OCI-LY1 (cell line): Measurements from ENCODE around the gene NFKBIL1.
"Not testable (repeated sequence)": the region's sequence is repeated elsewhere in the genome, so short reads cannot be mapped to it uniquely, and the experiment has no call there.

Experiments
- H2AFZ ChIP-seq: fragments of 200-600 bp; sonication (generic), shearing (Covaris generic); 2 replicates; pipeline ENCODE4 v1.6.0; 2014; ENCODE audit warnings: antibody characterized with exemption, mild to moderate bottlenecking, low read length
- H3F3A ChIP-seq: fragments of 200-600 bp; sonication (generic), shearing (Covaris generic); 2 replicates; pipeline ENCODE4 v1.6.0; 2014; ENCODE audit warnings: mild to moderate bottlenecking, antibody characterized with exemption, low read length, moderate library complexity; ENCODE audit not compliant: insufficient read depth
- H3K27ac ChIP-seq: fragments of 200-600 bp; sonication (generic); 2 replicates; pipeline ENCODE4 v1.5.1; 2014; ENCODE audit warnings: low read length, mixed run types, mild to moderate bottlenecking, low read depth; ENCODE audit not compliant: poor library complexity, severe bottlenecking
- H3K27me3 ChIP-seq: fragments of 200-600 bp; sonication (generic); 2 replicates; pipeline ENCODE4 v1.6.0; 2014; ENCODE audit warnings: antibody characterized with exemption, mild to moderate bottlenecking, low read length, moderate library complexity; ENCODE audit not compliant: insufficient read depth
- H3K36me3 ChIP-seq: fragments of 200-600 bp; sonication (generic); 2 replicates; pipeline ENCODE4 v1.6.1; 2014; ENCODE audit warnings: mild to moderate bottlenecking, antibody characterized with exemption, low read length, moderate library complexity, mixed read lengths; ENCODE audit not compliant: insufficient read depth
- H3K4me1 ChIP-seq: fragments of 200-600 bp; sonication (generic); 2 replicates; pipeline ENCODE4 v1.5.1; 2014; ENCODE audit warnings: mild to moderate bottlenecking, low read length, moderate library complexity; ENCODE audit not compliant: insufficient read depth, severe bottlenecking
- H3K4me2 ChIP-seq: fragments of 200-600 bp; sonication (generic), shearing (Covaris generic); 2 replicates; pipeline ENCODE4 v1.6.1; 2014; ENCODE audit warnings: low read length
- H3K4me3 ChIP-seq: fragments of 200-600 bp; sonication (generic); 2 replicates; pipeline ENCODE4 v1.5.1; 2014; ENCODE audit warnings: low read length, low read depth, mild to moderate bottlenecking, mixed read lengths; ENCODE audit not compliant: poor library complexity, severe bottlenecking
- H3K79me2 ChIP-seq: fragments of 200-600 bp; shearing (Covaris generic); 2 replicates; pipeline ENCODE4 v1.6.1; 2016; ENCODE audit warnings: mixed run types, low read length, mixed read lengths; ENCODE audit not compliant: insufficient read depth
- H3K9ac ChIP-seq: fragments of 200-600 bp; sonication (generic), shearing (Covaris generic); 2 replicates; pipeline ENCODE4 v1.6.1; 2014; ENCODE audit warnings: mild to moderate bottlenecking, low read length, mixed read lengths
- H3K9me2 ChIP-seq: fragments of 200-600 bp; sonication (generic), shearing (Covaris generic); 2 replicates; pipeline ENCODE4 v1.6.1; 2014; ENCODE audit warnings: low read depth, mild to moderate bottlenecking, low read length, mixed read lengths
- H3K9me3 ChIP-seq: fragments of 200-600 bp; shearing (Covaris generic); 2 replicates; pipeline ENCODE4 v1.6.1; 2014; ENCODE audit warnings: low read length, mixed read lengths
- H4K20me1 ChIP-seq: fragments of 200-600 bp; sonication (generic), shearing (Covaris generic); 2 replicates; pipeline ENCODE4 v1.6.0; 2016; ENCODE audit warnings: mild to moderate bottlenecking, low read length; ENCODE audit not compliant: insufficient read depth
- EZH2 ChIP-seq: fragments of 200-600 bp; sonication (generic), shearing (Covaris generic); IDR thresholded peaks from 2 replicates; pipeline ENCODE4 v1.8.0; 2017; ENCODE audit warnings: borderline replicate concordance, mixed run types, mild to moderate bottlenecking, antibody characterized with exemption, low read length, moderate library complexity, mixed read lengths
- TF ChIP-seq, protein P1 (sequence below): fragments of 200-600 bp; sonication (generic), shearing (Covaris generic); IDR thresholded peaks from 2 replicates; pipeline ENCODE4 v1.5.1; 2017; ENCODE audit warnings: mild to moderate bottlenecking, antibody characterized with exemption, low read length, moderate library complexity, mixed read lengths

NFKBIL1 gene, protein sequence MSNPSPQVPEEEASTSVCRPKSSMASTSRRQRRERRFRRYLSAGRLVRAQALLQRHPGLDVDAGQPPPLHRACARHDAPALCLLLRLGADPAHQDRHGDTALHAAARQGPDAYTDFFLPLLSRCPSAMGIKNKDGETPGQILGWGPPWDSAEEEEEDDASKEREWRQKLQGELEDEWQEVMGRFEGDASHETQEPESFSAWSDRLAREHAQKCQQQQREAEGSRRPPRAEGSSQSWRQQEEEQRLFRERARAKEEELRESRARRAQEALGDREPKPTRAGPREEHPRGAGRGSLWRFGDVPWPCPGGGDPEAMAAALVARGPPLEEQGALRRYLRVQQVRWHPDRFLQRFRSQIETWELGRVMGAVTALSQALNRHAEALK

DNA sequence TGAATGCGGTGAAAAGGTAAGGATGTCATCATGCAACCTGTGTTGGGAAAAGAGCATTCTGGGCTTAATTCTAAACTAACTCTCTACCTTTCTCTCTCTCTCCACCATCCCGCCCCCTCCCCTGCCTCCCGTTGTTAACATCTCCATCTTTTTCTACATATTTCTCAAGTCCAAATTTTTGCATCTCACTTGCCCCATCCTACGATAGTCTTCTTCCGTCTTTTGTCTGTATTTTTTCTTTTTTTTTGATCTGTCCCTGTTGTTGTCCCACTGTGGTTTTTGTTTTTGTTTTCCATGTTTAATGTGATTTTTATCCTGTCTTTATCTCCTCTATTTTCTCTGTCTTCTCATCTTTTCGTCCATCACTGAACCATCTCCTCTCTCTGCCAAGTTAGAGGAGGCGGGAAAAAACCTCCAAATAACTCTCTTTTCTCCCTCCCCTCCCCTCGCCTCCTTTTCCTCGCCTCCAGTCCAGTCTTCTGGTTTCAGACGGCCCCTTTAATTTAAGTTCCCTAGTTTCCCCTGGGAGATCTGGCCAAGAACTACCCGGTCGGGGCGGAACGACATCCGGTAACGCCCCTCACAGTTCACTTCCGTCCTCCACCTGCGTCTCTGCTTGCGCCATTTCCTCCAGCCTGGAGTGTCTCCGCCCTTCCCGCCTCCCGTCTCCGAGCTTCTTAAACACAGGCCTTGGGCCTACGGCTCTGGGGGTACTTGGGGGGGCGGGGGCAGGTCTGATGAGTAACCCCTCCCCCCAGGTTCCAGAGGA, at the start of gene NFKBIL1:
Gene NFKBIL1 (plus strand): TSS at position 651 of the 769 bp plus-strand sequence. CDS start 87 bp downstream, at position 738.
- Histone ChIP-seq H3K27ac (peak within 1 kb of the TSS; percentile 75), H3K79me2 (no peaks in the 10 kb centered on the region), H3F3A (no peaks in the 10 kb centered on the region), H3K27me3 (no peaks in the 10 kb centered on the region), H3K4me1 (peaks cover 66% of the 10 kb centered on the region), H3K36me3 (peaks cover 7% of the 10 kb centered on the region), H2AFZ (peak within 1 kb of the TSS; percentile 76), H3K4me3 (peak within 1 kb of the TSS; percentile 64), H3K9me2 (no peaks in the 10 kb centered on the region), H4K20me1 (no peaks in the 10 kb centered on the region), H3K9me3 (no peaks in the 10 kb centered on the region), H3K4me2 (peak within 1 kb of the TSS; percentile 92), H3K9ac (peak within 1 kb of the TSS; percentile 77)
- TF ChIP-seq, protein P1, sequence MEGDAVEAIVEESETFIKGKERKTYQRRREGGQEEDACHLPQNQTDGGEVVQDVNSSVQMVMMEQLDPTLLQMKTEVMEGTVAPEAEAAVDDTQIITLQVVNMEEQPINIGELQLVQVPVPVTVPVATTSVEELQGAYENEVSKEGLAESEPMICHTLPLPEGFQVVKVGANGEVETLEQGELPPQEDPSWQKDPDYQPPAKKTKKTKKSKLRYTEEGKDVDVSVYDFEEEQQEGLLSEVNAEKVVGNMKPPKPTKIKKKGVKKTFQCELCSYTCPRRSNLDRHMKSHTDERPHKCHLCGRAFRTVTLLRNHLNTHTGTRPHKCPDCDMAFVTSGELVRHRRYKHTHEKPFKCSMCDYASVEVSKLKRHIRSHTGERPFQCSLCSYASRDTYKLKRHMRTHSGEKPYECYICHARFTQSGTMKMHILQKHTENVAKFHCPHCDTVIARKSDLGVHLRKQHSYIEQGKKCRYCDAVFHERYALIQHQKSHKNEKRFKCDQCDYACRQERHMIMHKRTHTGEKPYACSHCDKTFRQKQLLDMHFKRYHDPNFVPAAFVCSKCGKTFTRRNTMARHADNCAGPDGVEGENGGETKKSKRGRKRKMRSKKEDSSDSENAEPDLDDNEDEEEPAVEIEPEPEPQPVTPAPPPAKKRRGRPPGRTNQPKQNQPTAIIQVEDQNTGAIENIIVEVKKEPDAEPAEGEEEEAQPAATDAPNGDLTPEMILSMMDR = no peak
- TF ChIP-seq EZH2 = no peak

DNA sequence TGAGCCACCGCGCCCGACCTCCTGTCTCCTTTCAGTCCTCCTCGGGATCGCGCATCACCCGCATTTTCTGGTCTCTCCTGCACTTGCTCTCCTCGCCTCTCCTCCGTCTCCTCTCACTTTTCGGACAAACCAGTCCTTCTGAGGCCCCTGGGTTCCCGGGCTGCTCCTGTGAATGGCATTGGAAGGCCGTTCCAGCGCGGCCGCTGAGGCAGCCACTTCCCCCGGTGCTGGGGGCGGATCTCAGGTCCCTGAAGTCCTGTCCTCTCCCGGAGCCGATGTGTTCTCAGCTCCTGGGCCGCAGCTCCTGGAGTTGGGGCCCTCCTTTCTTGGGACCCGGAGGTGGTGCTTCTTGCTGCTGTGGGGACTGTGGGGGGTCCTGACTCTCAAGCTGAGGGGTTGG, 48.7 kb upstream of the NFKBIL1 start:
- Histone ChIP-seq H3K4me1 (peaks cover 24% of the 10 kb centered on the region), H3K9ac (no peak overlapping the region), H2AFZ (no peak overlapping the region), H3K9me3 (0 out of 2 replicates have a peak, but pooled peaks cover 3% of the 10 kb centered on the region), H3K4me2 (peak overlapping the region; percentile 40; the same call in 1 of the 2 replicates), H4K20me1 (no peaks in the 10 kb centered on the region), H3K79me2 (peaks cover 61% of the 10 kb centered on the region), H3K36me3 (peaks cover 13% of the 10 kb centered on the region), H3K27ac (no peak overlapping the region), H3K27me3 (no peaks in the 10 kb centered on the region), H3F3A (no peaks in the 10 kb centered on the region), H3K9me2 (no peaks in the 10 kb centered on the region), H3K4me3 (peak overlapping the region; percentile 95)
- no peak for TF ChIP-seq EZH2
- TF ChIP-seq, protein P1 = no peak

DNA sequence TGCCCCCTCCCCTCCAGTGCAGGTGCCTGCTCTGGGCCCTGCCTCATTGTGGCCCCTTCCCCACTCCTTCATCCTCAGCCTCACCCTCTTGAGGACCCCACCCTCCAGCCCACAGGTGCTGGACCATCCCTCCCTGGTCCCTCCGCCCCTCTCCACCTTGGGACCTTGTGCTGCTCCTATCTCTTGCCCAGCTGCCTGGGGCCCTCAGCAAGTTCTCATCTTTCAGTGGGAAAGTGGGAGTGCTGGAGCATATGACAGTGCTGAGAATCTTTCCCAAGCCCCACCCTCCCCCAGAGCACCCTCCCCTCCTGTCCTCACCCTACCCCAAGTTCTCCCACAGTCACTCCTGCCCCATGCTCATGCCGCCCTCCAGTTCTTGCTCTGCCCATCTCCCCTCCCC, 47.8 kb upstream of the NFKBIL1 start:
- H3K4me2 ChIP-seq, H3K27ac ChIP-seq, H3F3A ChIP-seq, H4K20me1 ChIP-seq, H3K9me2 ChIP-seq, H2AFZ ChIP-seq, H3K4me3 ChIP-seq, H3K9ac ChIP-seq, H3K27me3 ChIP-seq, H3K9me3 ChIP-seq: not testable (repeated sequence)
- Histone ChIP-seq H3K79me2 (peaks cover 68% of the 10 kb centered on the region), H3K4me1 (peaks cover 24% of the 10 kb centered on the region), H3K36me3 (peaks cover 13% of the 10 kb centered on the region)
